K562 (cell line): ENCODE results near the gene PDE6C. TPM values are rescaled to one million over a fixed set of nuclear protein-coding genes. Genes with fewer than 3 reads are reported as not detected.
A peak's percentile ranks its signal among the peaks of the same experiment; 100 is the strongest.

Experiments
- ATAC-seq: fragments of 200-7000 bp; cut with Tn5 transposase; 3 replicates; pipeline ENCODE4 v1.9.1; 2020; ENCODE audit warnings: moderate library complexity
- BruUV-seq: library from RNA; stranded (reverse); fragments of 400-500 nt; replicated peaks from 2 replicates; lab custom pipeline; 2021; lab: Mats Ljungman, UMichigan
- CTCF ChIA-PET: fragments of 300-600 bp; formaldehyde crosslinking; extraction: SDS; loops from one replicate; lab custom pipeline; 2021; ENCODE audit warnings: low intra/inter-chr PET ratio; lab: Yijun Ruan, JAX
- POLR2A ChIA-PET: fragments of 300-600, 350-650 bp; sonication (Branson Sonifier 250); formaldehyde crosslinking; extraction: SDS; loops from one replicate; lab custom pipeline; 2021; ENCODE audit warnings: antibody characterized with exemption, inconsistent platforms; lab: Yijun Ruan, JAX
- DNase-seq, 4 experiments: peaks; one replicate each; pipeline versions ENCODE4 v3.0.0 to v3.0.0-alpha.2; 2011 to 2018; ENCODE audit warnings: low spot score in 3 of 4, mixed read lengths in 3 of 4; ENCODE audit errors: extremely low read depth in 1 of 4
- FAIRE-seq: peaks from 2 replicates; lab custom pipeline; 2011; peaks lifted over from hg19 to GRCh38; lab: Jason Lieb, UNC
- H2AFZ ChIP-seq: 2 replicates; pipeline ENCODE4 v1.6.0; 2011; ENCODE audit warnings: low read depth, low read length, control low read depth, inconsistent platforms
- H3K27ac ChIP-seq: fragments of 200-600 bp; 3 replicates; pipeline ENCODE4 v1.8.0; 2011; ENCODE audit warnings: low read depth, mild to moderate bottlenecking, control low read depth, inconsistent platforms, low read length, moderate library complexity, mixed read lengths; ENCODE audit errors: extremely low read depth
- H3K27me3 ChIP-seq, 2 experiments: fragments of 300-600 bp in 1 of 2; 2 replicates in 1 of 2; 3 replicates in 1 of 2; pipeline versions ENCODE4 v1.6.0 to v1.8.0; 2011; ENCODE audit warnings: inconsistent platforms in 2 of 2, low read length in 2 of 2, mild to moderate bottlenecking in 1 of 2, mixed read lengths in 1 of 2, moderate library complexity in 1 of 2; ENCODE audit not compliant: control insufficient read depth in 2 of 2, insufficient read depth in 2 of 2
- H3K36me3 ChIP-seq: fragments of 300-600 bp; 3 replicates; pipeline ENCODE4 v1.8.0; 2011; ENCODE audit warnings: mild to moderate bottlenecking, low read length, inconsistent platforms; ENCODE audit not compliant: control insufficient read depth, insufficient read depth
- H3K4me1 ChIP-seq, 2 experiments: fragments of 200-600 bp in 1 of 2; replicated peaks in 1 of 2; 2 replicates in 1 of 2; 3 replicates in 1 of 2; pipeline versions ENCODE4 v1.5.1 to v1.8.0; 2011; ENCODE audit warnings: inconsistent platforms in 2 of 2, low read length in 2 of 2, mild to moderate bottlenecking in 1 of 2, mixed read lengths in 1 of 2, moderate library complexity in 1 of 2; ENCODE audit not compliant: control insufficient read depth in 2 of 2, insufficient read depth in 2 of 2
- H3K4me2 ChIP-seq: 2 replicates; pipeline ENCODE4 v1.6.1; 2011; ENCODE audit warnings: low read length, control low read depth, inconsistent platforms, mixed read lengths; ENCODE audit not compliant: insufficient read depth
- H3K4me3 ChIP-seq: fragments of 200-600 bp; sonication (generic), shearing (Covaris generic); 2 replicates; pipeline ENCODE4 v1.5.1; 2016; ENCODE audit warnings: control low read depth, inconsistent platforms
- H3K79me2 ChIP-seq: fragments of 200-600 bp; 3 replicates; pipeline ENCODE4 v1.8.0; 2011; ENCODE audit warnings: low read length, inconsistent platforms; ENCODE audit not compliant: control insufficient read depth, insufficient read depth
- H3K9ac ChIP-seq, 2 experiments: 2 replicates each; pipeline versions ENCODE4 v1.6.0 to v1.6.1; 2011; ENCODE audit warnings: low read depth in 2 of 2, low read length in 2 of 2, control low read depth in 1 of 2, inconsistent platforms in 1 of 2, mild to moderate bottlenecking in 1 of 2, mixed read lengths in 1 of 2; ENCODE audit not compliant: insufficient read depth in 1 of 2
- H3K9me1 ChIP-seq: one replicate; pipeline ENCODE4 v1.6.0; 2011; ENCODE audit warnings: inconsistent platforms, mild to moderate bottlenecking, low read length, moderate library complexity; ENCODE audit not compliant: control insufficient read depth, insufficient read depth
- H3K9me3 ChIP-seq: replicated peaks from 2 replicates; pipeline ENCODE4 v1.5.1; 2011; ENCODE audit warnings: low read depth, low read length, inconsistent platforms; ENCODE audit not compliant: control insufficient read depth, insufficient read depth
- H4K20me1 ChIP-seq: replicated peaks from 2 replicates; pipeline ENCODE4 v1.6.1; 2011; ENCODE audit warnings: low read length, inconsistent platforms, mixed read lengths; ENCODE audit not compliant: control insufficient read depth, insufficient read depth
- ARNT ChIP-seq, 2 experiments: fragments of 450-650 bp; IDR thresholded peaks; 2 replicates each; pipeline ENCODE4 v1.6.1; 2016; ENCODE audit warnings: mild to moderate bottlenecking in 1 of 2
- E2F8 ChIP-seq: fragments of 450-650 bp; IDR thresholded peaks from 2 replicates; pipeline ENCODE4 v1.7.1; 2018; ENCODE audit warnings: mild to moderate bottlenecking, low read depth; ENCODE audit not compliant: partially characterized antibody
- MLLT1 ChIP-seq, 2 experiments: fragments of 450-650 bp; IDR thresholded peaks; 2 replicates each; pipeline ENCODE4 v1.6.1; 2016
- NCOA6 ChIP-seq: fragments of 450-650 bp; IDR thresholded peaks from 2 replicates; pipeline ENCODE4 v1.6.1; 2017; ENCODE audit warnings: mild to moderate bottlenecking
- POLR2B ChIP-seq: fragments of 450-650 bp; IDR thresholded peaks from 2 replicates; pipeline ENCODE4 v1.6.1; 2018; ENCODE audit warnings: low read depth; ENCODE audit not compliant: partially characterized antibody
- POLR3A ChIP-seq: IDR thresholded peaks from 2 replicates; pipeline ENCODE4 v1.6.1; 2011; ENCODE audit warnings: borderline replicate concordance, mild to moderate bottlenecking, moderate library complexity; ENCODE audit not compliant: insufficient read length, insufficient read depth; ENCODE audit errors: extremely low read depth
- RAD21 ChIP-seq, 2 experiments: fragments of 250-450 bp in 1 of 2; fragments of 450-650 bp in 1 of 2; sonication (Bioruptor Pico) in 1 of 2; formaldehyde crosslinking in 1 of 2; IDR thresholded peaks in 1 of 2; conservative IDR thresholded peaks in 1 of 2; 2 replicates each; pipeline versions ENCODE4 v1.4.0 to v1.8.0; 2020 to 2022; ENCODE audit warnings: mild to moderate bottlenecking in 2 of 2, moderate library complexity in 1 of 2
- RBM22 ChIP-seq: fragments of 200-400 bp; formaldehyde crosslinking; IDR thresholded peaks from 2 replicates; pipeline ENCODE4 v1.6.1; 2018; ENCODE audit warnings: low read length, low read depth; ENCODE audit not compliant: poor library complexity, severe bottlenecking
- SPI1 ChIP-seq: IDR thresholded peaks from 2 replicates; pipeline ENCODE4 v1.6.1; 2011; ENCODE audit warnings: low read depth, low read length, control low read depth, borderline replicate concordance
- whole genome bisulfite sequencing: fragments of 100-300 bp; shearing (Covaris generic); methylation state at CpG from one replicate; pipeline ENCODE4 v1.1.6; 2016; ENCODE audit warnings: low coverage, mixed read lengths; ENCODE audit not compliant: insufficient coverage; ENCODE audit errors: missing lambda C conversion rate; 5-methylcytosine and 5-hydroxymethylcytosine counted together
- in situ Hi-C: fragments of 300-500 bp; cut with MboI; formaldehyde crosslinking; loops from 4 replicates; pipeline ENCODE4 v1.15.0; 2018; ENCODE audit warnings: inconsistent platforms, mixed read lengths
- intact Hi-C: fragments of 100-400 bp; cut with micrococcal nuclease; formaldehyde crosslinking; loops from 2 replicates; pipeline ENCODE4 v1.14.2; 2022
- polyA plus RNA-seq, 8 experiments: library from polyadenylated mRNA; depleted of rRNA in 4 of 8; stranded (reverse) in 5 of 8; unstranded in 3 of 8; fragments of >200 nt; fragmentation: Nextera tagmentation in 2 of 8; fragmentation: Illumina TruSeq in 1 of 8; extraction: Ambion mirVana in 2 of 8; extraction: Trizol in 1 of 8; gene quantifications; 2 replicates each; pipeline versions ENCODE4 v1.2.1 to v1.2.3, GENCODE V29; 2011 to 2014; ENCODE audit warnings: inconsistent platforms in 1 of 8, missing spikeins in 1 of 8
- total RNA-seq, 7 experiments: library from RNA; depleted of rRNA in 6 of 7; stranded (reverse); fragments of >200 nt in 6 of 7; fragmentation: Illumina TruSeq in 2 of 7; extraction: Trizol in 2 of 7; gene quantifications; 2 replicates each; pipeline versions ENCODE4 v1.2.1 to v1.2.3, GENCODE V29; 2011 to 2021; ENCODE audit warnings: low replicate concordance in 1 of 7
- TF ChIP-seq, protein P1 (sequence below): fragments of 250-450 bp; sonication (Bioruptor Pico); IDR thresholded peaks from 2 replicates; pipeline ENCODE4 v1.8.0; 2022; ENCODE audit warnings: moderate library complexity, mild to moderate bottlenecking, inconsistent platforms
- TF ChIP-seq, protein P2 (sequence below): fragments of 250-450 bp; sonication (Bioruptor Pico); IDR thresholded peaks from 2 replicates; pipeline ENCODE4 v1.9.0; 2021; ENCODE audit warnings: mild to moderate bottlenecking, inconsistent platforms

Gene PDE6C
- total and polyA plus RNA-seq, 9 of the 15 experiments (the other 6 are each of a cell fraction or from before 2014, with no cell fraction given) = not detected

DNA sequence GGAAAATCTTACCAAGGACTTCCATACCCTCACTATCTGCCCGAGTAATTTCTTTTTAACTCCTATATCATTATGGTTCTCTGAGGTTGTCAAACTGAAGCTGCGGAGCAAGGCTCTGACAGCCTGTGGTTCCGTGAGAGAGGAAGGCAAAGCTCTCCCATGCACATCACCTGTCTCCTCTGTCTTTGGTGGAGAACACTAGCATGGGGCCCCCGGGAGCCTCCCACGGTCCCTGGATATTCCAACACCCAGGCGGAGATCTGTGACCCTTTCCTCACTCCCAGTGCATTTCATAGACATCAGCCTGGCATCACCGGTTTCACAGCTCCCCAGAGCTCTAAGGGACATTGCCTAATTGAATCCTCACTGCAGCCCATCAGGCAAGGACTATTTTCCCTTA, 21.7 kb upstream of the PDE6C start (continued):
- TF ChIP-seq MLLT1 (IDR thresholded peaks at IDR 0.05) = no peak
- TF ChIP-seq ARNT (IDR thresholded peaks at IDR 0.05) = no peak
- TF ChIP-seq RBM22 = no peak
- no peak for TF ChIP-seq POLR3A
- TF ChIP-seq RAD21 (CRISPR knock-in tag; conservative IDR thresholded peaks at IDR 0.05 in 1 of 2, IDR thresholded peaks at IDR 0.05 in 1 of 2) = no peak

DNA sequence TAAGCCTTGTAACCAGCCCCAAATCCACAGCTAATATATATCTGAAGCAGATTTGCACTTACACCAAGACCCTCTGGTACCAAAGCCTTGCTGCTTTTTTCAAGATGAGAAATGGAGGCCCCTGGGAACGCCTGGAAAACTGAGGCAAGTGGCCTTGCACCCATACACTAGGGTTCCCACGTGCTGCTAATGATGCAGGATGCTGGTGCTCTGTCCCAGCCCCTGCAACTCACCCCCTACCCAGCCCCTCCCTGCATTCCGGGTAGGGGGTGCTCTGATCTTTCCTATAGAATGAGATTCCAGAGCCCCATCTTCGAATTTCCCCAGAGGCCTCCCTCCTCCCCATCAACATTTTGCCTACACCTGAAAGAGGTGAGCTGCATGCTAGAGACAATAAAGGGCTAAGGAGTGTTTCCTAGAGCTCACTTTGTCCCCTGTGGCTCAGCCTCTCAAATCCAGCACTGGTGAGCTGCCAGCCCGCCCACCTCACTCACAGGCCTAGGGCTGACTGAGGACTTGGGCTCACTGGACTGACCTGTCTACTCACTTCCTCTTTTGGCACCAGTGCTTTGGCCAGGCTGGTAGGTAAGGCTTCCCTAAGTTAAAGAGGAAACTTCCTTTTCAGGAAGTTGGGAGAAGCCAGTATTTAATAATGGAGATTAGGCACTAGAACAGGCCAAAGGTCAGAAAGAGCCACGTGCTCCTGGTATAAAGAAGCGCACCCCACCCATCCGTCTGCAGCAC, 21.1 kb upstream of the PDE6C start:
- in situ Hi-C loops = no loop called here
- ChIA-PET CTCF (no interaction called here), POLR2A (no interaction called here)
- Histone ChIP-seq H3K4me1 (no peaks in the 10 kb centered on the region; a peak in 1 of 5 replicates), H3K36me3 (no peaks in the 10 kb centered on the region), H2AFZ (peak overlapping the region; percentile 66; the same call in 1 of the 2 replicates), H3K9me3 (no peaks in the 10 kb centered on the region), H3K27ac (no peak overlapping the region), H3K79me2 (no peaks in the 10 kb centered on the region), H3K9ac (no peak overlapping the region), H3K4me3 (no peak overlapping the region), H3K27me3 (peaks cover 0 to 11% of the 10 kb centered on the region in 2 experiments; a peak in 2 of 5 replicates), H4K20me1 (no peaks in the 10 kb centered on the region), H3K9me1 (no peaks in the 10 kb centered on the region), H3K4me2 (no peak overlapping the region)
- no peak for ATAC-seq
- WGBS = 25% methylated on average over 7 of the region's 8 CpGs
- intact Hi-C loops = no loop called here
- no TSS peak for BruUV-seq
- no peak for DNase-seq
- FAIRE-seq = no peak
- TF ChIP-seq NCOA6 = no peak
- no peak for TF ChIP-seq POLR2B
- TF ChIP-seq E2F8 = no peak
- TF ChIP-seq SPI1 = peak; percentile 96
- TF ChIP-seq, protein P1, sequence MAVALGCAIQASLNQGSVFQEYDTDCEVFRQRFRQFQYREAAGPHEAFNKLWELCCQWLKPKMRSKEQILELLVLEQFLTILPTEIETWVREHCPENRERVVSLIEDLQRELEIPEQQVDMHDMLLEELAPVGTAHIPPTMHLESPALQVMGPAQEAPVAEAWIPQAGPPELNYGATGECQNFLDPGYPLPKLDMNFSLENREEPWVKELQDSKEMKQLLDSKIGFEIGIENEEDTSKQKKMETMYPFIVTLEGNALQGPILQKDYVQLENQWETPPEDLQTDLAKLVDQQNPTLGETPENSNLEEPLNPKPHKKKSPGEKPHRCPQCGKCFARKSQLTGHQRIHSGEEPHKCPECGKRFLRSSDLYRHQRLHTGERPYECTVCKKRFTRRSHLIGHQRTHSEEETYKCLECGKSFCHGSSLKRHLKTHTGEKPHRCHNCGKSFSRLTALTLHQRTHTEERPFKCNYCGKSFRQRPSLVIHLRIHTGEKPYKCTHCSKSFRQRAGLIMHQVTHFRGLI (CRISPR knock-in tag) = no peak
- TF ChIP-seq, protein P2, sequence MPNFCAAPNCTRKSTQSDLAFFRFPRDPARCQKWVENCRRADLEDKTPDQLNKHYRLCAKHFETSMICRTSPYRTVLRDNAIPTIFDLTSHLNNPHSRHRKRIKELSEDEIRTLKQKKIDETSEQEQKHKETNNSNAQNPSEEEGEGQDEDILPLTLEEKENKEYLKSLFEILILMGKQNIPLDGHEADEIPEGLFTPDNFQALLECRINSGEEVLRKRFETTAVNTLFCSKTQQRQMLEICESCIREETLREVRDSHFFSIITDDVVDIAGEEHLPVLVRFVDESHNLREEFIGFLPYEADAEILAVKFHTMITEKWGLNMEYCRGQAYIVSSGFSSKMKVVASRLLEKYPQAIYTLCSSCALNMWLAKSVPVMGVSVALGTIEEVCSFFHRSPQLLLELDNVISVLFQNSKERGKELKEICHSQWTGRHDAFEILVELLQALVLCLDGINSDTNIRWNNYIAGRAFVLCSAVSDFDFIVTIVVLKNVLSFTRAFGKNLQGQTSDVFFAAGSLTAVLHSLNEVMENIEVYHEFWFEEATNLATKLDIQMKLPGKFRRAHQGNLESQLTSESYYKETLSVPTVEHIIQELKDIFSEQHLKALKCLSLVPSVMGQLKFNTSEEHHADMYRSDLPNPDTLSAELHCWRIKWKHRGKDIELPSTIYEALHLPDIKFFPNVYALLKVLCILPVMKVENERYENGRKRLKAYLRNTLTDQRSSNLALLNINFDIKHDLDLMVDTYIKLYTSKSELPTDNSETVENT (CRISPR knock-in tag) = no peak
